G401.6 (cell line): Measurements from ENCODE around the gene KNCN.

Experiments
- FAIRE-seq: peaks from 2 replicates; lab custom pipeline; 2012; peaks lifted over from hg19 to GRCh38; lab: Jason Lieb, UNC

KNCN gene

GRCh38 chr1:46568461-46568891 lies 17.0 kb upstream of the KNCN start:
- no peak for FAIRE-seq

- FAIRE-seq, result no peak
Measured at GRCh38 chr1:46563341-46563740, 11.9 kb upstream of the KNCN start.

DNA sequence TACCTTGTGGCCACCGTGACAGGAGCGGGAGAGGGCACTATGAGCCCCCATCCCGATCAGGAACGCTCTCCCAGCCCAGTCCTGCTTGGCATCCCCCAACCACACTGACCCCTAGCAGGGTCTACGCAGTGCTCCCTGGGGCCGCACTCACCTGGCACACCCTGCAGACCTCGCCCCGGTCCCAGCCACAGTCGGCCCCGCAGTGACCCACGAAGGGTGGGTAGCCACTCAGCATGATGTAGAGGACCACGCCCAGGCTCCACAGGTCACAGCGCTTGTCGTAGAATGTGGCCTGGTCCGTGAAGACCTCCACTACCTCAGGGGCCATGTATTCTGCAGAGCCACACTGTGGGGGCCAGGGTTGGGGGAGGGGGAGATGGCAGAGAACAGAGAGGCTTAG lies 11.1 kb upstream of the KNCN start:
- FAIRE-seq, result no peak

GRCh38 chr1:46558966-46559365 lies 7.5 kb upstream of the KNCN start:
- no peak for FAIRE-seq

- FAIRE-seq, result no peak
Measured at GRCh38 chr1:46558141-46558963, 6.9 kb upstream of the KNCN start.

- no peak for FAIRE-seq
Measured at GRCh38 chr1:46557403-46557802, 6.0 kb upstream of the KNCN start.

- FAIRE-seq, result no peak
Measured at GRCh38 chr1:46556822-46557221, 5.4 kb upstream of the KNCN start.

- no peak for FAIRE-seq
Measured at GRCh38 chr1:46555826-46556619, 4.6 kb upstream of the KNCN start.

- no peak for FAIRE-seq
Measured at GRCh38 chr1:46554597-46555381, 3.3 kb upstream of the KNCN start.

GRCh38 chr1:46554236-46554596 lies 2.8 kb upstream of the KNCN start:
- FAIRE-seq, result no peak

- FAIRE-seq, result no peak
Measured at GRCh38 chr1:46553506-46553905, 2.1 kb upstream of the KNCN start.

DNA sequence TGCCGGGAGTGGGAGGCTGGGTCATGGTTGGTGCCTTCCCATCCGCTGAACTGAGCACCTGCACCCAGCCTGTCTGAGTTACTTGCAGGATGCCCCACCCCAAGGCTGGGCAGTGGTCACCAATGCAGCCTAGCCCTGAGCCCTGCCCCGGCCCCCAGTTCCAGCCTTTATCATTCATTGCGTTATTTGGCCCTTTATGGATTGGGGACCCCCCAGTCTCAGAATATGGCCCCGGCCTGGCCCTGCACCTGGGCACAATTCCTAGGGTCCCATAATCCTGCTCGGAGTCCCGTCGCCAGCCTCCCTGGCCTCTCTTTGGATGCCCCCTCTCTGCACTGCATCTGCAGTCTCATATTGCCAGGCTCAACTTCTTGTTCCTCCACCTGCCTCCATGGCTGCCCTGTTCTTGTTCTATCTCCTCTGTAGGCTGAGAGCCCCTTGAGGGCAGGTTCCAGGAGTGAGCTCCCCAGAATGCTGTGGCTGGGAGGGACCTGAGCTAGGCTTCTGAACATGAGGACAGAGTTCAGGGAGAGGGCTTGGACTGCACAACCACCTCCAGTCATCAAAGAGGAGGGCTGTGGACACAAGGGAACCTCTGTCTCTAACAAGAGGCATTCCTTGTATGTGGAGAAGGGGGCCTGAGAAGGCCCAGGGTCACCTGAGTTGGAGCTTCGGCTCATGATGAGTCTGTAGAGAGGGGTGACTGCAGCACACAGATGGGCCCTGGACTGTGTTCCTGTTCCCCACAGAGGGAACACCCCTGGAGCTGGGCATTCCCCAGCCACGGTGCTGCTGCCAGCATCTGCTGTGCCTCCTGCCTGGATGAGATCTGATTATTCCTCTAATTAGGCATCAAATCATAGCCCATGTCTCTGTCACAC lies 1.1 kb upstream of the KNCN start:
- FAIRE-seq, result no peak

- FAIRE-seq, result no peak
Measured at GRCh38 chr1:46550751-46551231, 656 bp downstream of the KNCN start.

GRCh38 chr1:46549697-46550681 lies 1.5 kb downstream of the KNCN start:
- FAIRE-seq, result no peak

- FAIRE-seq, result peak; percentile 76
Measured at GRCh38 chr1:46547481-46548383, 3.7 kb downstream of the KNCN start.

- no peak for FAIRE-seq
Measured at GRCh38 chr1:46546210-46546609, 5.2 kb downstream of the KNCN start.

DNA sequence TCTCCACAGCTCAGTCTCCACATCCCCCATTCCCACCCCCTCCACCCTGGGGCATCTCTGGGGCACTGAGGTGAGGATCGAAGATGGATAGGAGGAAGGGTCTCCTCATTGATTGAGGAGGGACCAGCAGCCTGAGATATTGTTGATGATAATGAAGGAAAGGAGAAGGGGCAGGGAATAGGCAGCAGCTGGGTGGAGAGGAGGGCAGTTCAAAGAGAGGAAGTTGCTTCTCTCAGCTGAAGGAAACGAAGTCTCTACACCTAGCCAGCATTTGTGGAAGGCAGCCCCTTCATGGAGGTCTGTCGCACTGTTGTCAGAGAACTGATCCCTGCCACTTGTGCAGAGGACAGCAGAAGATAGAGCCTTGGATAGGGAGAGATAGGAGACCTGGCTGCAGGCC lies 5.7 kb downstream of the KNCN start:
- FAIRE-seq, result no peak

DNA sequence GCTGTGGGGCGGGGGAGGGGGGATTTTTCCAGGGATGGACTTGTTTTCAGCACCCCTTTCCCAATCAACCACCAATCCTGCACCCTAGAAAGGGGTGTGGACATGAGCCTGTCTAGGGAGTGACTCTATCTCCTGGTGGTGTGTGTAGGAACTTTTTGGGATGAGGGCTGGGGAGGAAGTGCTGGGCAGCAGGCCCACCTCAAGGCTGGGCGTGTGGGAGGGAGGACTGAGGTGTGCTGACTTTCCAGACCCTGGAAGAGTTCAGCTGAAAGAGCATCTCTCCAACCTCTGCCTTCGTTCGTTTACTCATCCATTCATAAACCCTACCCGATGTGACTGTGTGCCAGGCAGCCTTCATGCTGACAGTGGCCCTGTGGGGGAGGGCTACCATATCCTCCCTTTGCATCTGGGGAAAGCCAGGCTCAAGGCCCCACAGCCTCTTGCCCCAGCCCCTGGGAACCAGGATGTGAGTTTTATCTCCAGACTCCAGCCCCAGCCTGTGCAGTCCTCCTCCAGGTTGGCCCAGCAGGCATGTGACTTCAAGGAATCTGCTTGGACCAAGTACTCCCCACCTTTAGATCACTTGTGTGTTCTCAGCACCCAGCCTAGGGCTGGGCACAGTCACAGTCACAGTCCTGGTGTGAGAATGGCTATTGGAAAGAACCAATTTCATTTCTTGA lies 6.7 kb downstream of the KNCN start:
- no peak for FAIRE-seq
